ENCODE results near the gene CD151.

CD151 gene

GRCh38 chr11:824942-825341 is 7.8 kb upstream of the CD151 start:
- TF ChIP-seq CTCF (conservative IDR thresholded peaks at IDR 0.05), result no peak
- H3K27ac ChIP-seq, result peak overlapping the region; percentile 95

- peak overlapping the region; percentile 95 for H3K27ac ChIP-seq
- TF ChIP-seq CTCF (conservative IDR thresholded peaks at IDR 0.05), result no peak
Observed at GRCh38 chr11:825366-826226, 7.2 kb upstream of the CD151 start.

- no peak for TF ChIP-seq CTCF (conservative IDR thresholded peaks at IDR 0.05)
- peak overlapping the region; percentile 95 for H3K27ac ChIP-seq
Observed at GRCh38 chr11:826227-826621, 6.5 kb upstream of the CD151 start.

GRCh38 chr11:826836-827145 is 6.0 kb upstream of the CD151 start:
- peak overlapping the region; percentile 95 for H3K27ac ChIP-seq

GRCh38 chr11:827146-827896 is 5.4 kb upstream of the CD151 start:
- H3K27ac ChIP-seq, result peak overlapping the region; percentile 95
- no peak for TF ChIP-seq CTCF (conservative IDR thresholded peaks at IDR 0.05)

More at GRCh38 chr11:826836-827145, 6.0 kb upstream of the CD151 start:
- TF ChIP-seq CTCF (conservative IDR thresholded peaks at IDR 0.05), result no peak

GRCh38 chr11:827897-828192 is 4.9 kb upstream of the CD151 start, which contains the start of gene CRACR2B:
CRACR2B (plus strand) TSS chr11:827919; CDS start chr11:828608, 689 bp downstream.
- no peak for TF ChIP-seq CTCF (conservative IDR thresholded peaks at IDR 0.05)
- peak within 1 kb of the TSS; percentile 95 for H3K27ac ChIP-seq

GRCh38 chr11:828506-829175 is 4.1 kb upstream of the CD151 start:
- no peak for TF ChIP-seq CTCF (conservative IDR thresholded peaks at IDR 0.05)
- H3K27ac ChIP-seq, result peak overlapping the region; percentile 95

All from VCaP (cell line).